Inflammatory macrophage treated with lipopolysaccharide for 1 hour (primary cell): Measurements from ENCODE around the gene EXOSC2.

ENCODE experiments used
- DNase-seq, 2 donors: peaks; one replicate each; pipeline ENCODE4 v3.0.0-alpha.2; 2020 to 2022

EXOSC2 gene

DNA sequence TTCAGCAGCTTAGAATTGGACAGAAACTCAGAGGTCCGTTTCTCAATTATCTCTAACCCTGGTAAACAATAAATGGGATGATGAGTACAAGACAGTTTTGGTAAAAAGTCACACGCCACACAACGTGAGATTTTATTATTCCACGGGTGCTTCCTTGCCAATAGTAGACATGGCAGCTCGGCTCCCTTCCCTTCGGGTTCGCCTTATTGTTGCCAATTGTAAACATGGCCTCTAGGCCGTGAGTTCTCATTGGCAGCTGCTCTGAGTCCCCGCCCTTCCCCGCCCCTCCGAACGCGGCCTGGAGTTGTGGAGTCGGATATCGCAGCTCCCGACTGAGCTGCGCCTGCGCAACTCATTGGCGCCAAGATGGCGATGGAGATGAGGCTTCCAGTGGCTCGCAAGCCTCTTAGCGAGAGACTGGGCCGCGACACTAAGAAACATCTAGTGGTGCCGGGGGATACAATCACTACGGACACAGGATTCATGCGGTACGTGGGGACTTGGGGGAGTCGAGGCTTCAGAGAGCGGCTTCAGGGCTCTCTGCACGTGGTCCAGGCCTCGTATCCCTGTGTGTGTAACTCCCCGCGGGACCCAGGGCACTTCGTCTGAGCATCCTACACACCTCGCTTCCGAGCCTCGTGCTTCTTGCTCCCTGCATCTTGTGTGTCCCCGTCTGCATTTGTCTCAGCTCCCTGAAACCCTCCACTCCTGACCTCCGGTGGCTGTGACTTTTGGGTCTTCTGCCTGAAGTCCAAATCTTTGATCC is at the start of gene EXOSC2:
TSS of gene EXOSC2 (plus strand) at position 355 of the 766 bp plus-strand sequence. CDS start at position 367, 12 bp downstream.
- peak; percentile 97 to 98 for DNase-seq

GRCh38 chr9:130651221-130651620 is 42.4 kb upstream of the EXOSC2 start:
- no peak for DNase-seq

DNA sequence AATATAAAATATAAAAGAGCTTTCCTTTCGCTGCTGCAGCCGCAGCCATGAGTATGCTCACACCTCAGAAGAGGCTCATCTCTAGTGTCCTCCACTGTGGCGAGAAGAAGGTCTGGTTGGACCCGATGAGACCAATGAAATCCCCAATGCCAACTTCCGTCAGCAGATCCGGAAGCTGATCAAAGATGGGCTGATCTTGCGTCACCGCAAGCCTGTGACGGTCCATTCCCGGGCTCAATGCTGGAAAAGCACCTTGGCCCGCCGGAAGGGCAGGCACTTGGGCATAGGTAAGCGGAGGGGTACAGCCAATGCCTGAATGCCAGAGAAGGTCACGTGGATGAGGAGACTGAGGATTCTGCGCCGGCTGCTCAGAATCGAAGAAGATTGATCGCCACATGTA is 41.8 kb upstream of the EXOSC2 start:
- no peak for DNase-seq

DNA sequence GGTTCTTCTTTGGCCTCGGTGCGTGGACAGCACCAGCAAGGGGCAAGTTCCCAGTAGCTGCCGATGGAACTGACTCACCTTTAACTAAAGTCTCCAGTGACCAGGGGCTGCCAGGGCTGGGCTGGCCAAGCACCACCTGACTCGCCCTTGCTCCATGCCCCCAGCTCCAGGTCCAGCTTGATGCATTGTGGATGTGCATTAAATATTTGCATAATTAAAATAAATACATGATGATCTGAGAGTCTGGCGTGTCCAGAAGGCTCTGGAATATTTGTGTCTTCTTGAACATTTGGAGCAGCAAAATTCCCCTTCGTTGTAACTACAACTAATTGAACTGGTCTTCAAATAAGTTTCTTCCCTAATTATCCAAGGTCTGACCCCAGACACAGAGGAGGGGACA is 38.7 kb upstream of the EXOSC2 start:
- DNase-seq, result no peak

DNA sequence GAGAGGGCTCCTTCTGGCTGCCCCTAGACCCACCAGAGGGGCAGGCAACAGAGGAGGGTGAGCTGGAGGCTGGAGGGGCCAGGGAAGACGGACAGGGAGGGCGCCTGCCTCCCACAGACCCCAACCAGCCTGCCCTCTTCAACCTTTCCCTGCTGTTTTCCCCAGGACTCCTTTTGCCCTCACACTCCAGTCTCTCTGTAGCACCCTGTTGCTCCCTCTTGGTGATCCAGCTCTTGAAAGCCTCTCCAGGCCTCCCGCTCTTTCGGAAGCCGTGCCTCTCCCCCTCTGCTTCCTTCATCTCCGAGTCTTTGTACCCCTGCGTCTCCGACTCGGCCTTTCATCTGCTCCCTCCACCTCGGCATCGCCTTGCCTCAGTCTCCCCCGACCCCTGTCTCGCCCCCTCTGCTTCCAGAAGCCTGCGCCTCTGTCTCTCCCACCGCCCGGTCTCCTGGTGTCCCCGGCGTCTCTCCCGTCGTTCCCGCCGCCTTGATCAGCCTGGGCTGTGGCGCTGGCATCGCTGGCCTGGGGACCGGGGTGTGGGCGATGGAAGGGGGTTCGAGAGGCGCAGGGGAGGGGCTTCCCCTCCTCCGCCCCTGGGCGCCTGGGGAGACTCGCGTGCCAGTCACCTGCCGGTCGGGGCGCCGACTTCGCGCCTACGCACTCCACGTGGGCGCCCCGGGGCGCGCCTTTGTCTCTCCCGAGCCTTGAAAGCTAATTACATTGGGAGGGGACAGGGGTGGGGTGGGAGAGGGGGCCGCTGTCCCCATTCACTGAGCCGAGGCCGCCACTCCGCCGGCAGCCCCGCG is 34.5 kb upstream of the EXOSC2 start:
- no peak for DNase-seq

DNA sequence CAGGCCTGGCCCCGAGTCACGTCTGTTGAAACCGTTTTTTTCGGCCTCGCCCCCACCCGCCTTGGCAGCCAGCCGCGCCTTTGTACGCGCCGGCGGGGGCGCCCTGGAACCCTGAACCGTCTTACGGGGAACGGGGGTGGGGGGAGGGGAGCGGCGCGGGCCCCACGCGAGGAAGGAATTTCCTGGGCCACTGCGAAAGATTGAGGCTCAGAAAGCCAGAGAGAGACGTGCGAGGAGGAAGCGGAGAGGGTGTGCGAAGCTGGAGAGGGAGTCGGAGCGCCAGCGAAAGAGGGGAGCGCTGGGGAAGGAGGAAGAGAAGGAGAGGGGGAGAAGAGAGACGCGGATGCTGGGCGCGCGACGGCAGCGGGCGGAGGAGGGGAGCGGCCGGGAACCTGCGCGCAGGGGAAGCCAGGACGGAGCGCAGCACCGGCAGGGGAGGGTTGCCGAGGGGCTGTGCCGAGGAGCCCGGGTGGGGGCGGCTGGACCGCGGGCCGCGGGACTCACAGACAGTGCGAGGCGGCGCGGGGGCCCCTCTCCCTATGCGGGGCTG is 33.8 kb upstream of the EXOSC2 start:
- DNase-seq, result no peak

DNA sequence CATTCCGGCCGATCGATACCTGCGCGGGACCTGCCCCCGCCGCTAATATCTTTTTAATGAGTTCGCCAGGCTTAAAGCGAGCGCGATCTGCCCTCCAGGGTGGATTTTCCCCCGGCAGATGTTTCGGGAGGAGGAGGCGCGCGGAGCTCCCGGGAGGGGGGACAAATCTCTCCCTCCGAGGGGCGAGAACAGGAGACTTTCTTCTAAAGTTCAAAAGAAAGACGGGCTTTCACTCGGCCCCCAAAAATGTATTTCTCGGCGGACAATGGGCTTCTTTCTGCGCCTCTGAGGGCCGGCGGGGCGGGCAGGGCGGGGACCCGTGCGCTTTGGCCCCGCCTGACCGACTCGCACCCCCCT is 33.3 kb upstream of the EXOSC2 start:
- DNase-seq, result no peak

GRCh38 chr9:130660683-130661450 is 32.7 kb upstream of the EXOSC2 start:
- DNase-seq, result no peak

- no peak for DNase-seq
Measured at GRCh38 chr9:130661451-130662098, 32.0 kb upstream of the EXOSC2 start.

- DNase-seq, result no peak
Measured at GRCh38 chr9:130662099-130662969, 31.2 kb upstream of the EXOSC2 start.

DNA sequence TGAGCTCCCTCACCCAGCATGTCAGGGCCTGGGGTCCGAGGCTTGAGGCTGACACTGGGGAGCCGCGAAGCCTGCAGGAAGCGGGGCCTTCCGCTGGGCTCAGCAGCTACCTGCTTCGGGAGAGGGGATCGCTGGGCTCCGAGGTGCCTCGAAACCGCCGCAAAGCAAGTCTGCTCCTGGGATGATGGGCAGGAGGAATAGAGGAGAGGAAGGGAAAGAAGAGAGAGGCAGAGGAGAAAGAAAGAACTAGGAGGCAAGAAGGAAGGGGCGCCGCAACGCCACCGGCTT is 30.7 kb upstream of the EXOSC2 start:
- no peak for DNase-seq

DNA sequence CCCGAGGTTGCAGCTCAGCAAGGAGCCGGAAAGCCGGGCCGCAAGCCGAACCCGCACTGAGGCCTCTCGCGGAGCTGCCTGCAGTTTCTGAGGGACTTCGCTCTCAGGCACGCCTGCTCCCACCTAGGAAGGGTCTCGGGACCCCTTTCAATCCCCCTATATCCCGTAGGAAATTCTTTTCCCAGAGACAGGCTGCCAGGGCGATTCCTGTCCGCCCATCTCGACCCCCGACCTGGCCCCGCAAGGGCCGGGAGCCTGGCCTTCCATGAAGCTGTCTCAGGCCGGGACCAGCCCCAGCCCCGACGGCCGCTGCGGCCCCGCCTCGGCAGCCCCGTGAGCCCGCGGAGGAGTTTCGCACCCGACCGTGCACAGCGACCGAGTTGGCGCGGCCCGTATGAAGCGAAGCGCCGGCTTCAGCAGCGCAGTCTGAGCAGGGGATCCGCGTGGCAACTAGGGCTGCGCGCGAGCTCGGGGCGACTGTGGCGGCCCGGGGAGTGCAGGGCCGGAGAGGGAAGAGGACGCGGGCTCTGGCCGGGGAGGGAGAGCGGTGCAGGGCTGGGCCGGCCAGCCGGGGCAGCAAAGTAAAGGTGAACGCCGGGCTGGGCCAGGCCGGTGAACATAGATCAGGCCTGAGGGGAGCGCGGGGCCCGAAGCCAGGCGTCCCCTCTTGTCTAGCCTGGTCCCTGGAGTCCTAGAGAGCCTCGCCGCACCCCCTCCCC is 30.2 kb upstream of the EXOSC2 start:
- no peak for DNase-seq

- no peak for DNase-seq
Measured at GRCh38 chr9:130663977-130664250, 29.7 kb upstream of the EXOSC2 start.

GRCh38 chr9:130664251-130665028 is 29.1 kb upstream of the EXOSC2 start, which contains the start of gene PRDM12:
PRDM12 (plus strand) TSS chr9:130664594; CDS start chr9:130664654, 60 bp downstream.
- no peak for DNase-seq

DNA sequence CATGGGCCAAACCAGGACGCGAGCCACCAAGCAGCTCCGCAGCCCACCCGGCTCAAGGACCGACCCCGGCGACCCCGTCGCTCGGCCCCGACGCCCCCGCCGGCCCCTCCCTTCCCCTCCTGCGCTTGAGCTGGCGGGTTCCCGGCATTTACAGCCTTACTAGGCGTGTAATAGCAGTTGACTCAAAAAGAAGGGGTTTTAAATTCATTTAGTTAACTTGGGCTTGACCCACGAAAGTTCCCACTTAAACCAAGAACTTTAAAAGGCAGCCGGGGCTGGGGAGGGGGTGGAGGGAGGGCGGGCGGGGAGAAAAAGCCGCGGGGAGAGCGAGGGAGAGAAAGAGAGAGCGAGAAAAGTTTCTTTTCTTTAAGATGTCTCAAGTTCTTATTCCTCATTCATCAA is 28.6 kb upstream of the EXOSC2 start:
- no peak for DNase-seq

GRCh38 chr9:130665431-130666392 is 27.9 kb upstream of the EXOSC2 start:
- DNase-seq, result no peak

- DNase-seq, result no peak
Measured at GRCh38 chr9:130666393-130667119, 27.0 kb upstream of the EXOSC2 start.

GRCh38 chr9:130667120-130667435 is 26.5 kb upstream of the EXOSC2 start:
- DNase-seq, result peak in 1 of 2 donors; percentile 16

DNA sequence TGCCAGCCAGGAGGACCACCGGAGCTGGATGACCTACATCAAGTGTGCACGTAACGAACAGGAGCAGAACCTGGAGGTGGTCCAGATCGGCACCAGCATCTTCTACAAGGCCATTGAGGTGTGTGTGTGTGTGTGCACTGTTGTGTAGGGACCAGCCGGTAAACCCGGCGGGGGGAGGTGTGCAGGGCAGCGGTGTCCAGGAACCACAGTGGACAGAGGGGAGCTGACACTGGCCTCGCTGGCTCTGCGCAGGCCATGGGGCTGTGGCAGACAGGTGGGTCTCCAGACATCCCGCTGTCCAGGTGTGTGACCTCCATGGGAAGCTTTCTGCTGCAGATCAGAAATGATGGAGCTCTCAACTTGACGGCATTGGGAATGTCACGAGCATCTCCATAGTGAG is 25.4 kb upstream of the EXOSC2 start:
- no peak for DNase-seq
